MCF 10A (cell line): ENCODE data around the gene CNKSR2. TPM values are rescaled to one million over a fixed set of nuclear protein-coding genes. Genes with fewer than 3 reads are reported as not detected.

Source experiments
- BruUV-seq: library from RNA; stranded (reverse); fragments of 400-500 nt; replicated peaks from 2 replicates; lab custom pipeline; 2021; lab: Mats Ljungman, UMichigan
- CTCF ChIA-PET: fragments of 300-600 bp; sonication (Branson Sonifier 250); formaldehyde crosslinking; extraction: SDS; loops from one replicate; lab custom pipeline; 2021; ENCODE audit warnings: antibody characterized with exemption, inconsistent platforms; lab: Yijun Ruan, JAX
- POLR2A ChIA-PET: fragments of 300-600, 350-650 bp; sonication (Branson Sonifier 250); formaldehyde crosslinking; extraction: SDS; loops from one replicate; lab custom pipeline; 2020; ENCODE audit warnings: antibody characterized with exemption, inconsistent platforms; lab: Yijun Ruan, JAX
- DNase-seq: peaks from one replicate; pipeline ENCODE4 v3.0.0-alpha.2; 2018; ENCODE audit not compliant: unreplicated experiment
- H3K27ac Mint-ChIP-seq: one replicate; pipeline ENCODE4 v1.8.0; 2022; ENCODE audit warnings: mild to moderate bottlenecking, low read depth, mixed read lengths; ENCODE audit not compliant: unreplicated experiment
- H3K27me3 Mint-ChIP-seq: one replicate; pipeline ENCODE4 v1.8.0; 2022; ENCODE audit warnings: mixed read lengths; ENCODE audit not compliant: insufficient read depth, unreplicated experiment
- H3K36me3 Mint-ChIP-seq: one replicate; pipeline ENCODE4 v1.8.0; 2022; ENCODE audit warnings: mild to moderate bottlenecking, moderate library complexity, mixed read lengths; ENCODE audit not compliant: insufficient read depth, unreplicated experiment
- H3K4me1 Mint-ChIP-seq: one replicate; pipeline ENCODE4 v1.8.0; 2022; ENCODE audit warnings: mixed read lengths; ENCODE audit not compliant: insufficient read depth, unreplicated experiment
- H3K4me3 Mint-ChIP-seq: one replicate; pipeline ENCODE4 v1.8.0; 2022; ENCODE audit warnings: mild to moderate bottlenecking, moderate library complexity, mixed read lengths; ENCODE audit not compliant: unreplicated experiment
- H3K9me3 Mint-ChIP-seq: one replicate; pipeline ENCODE4 v1.8.0; 2022; ENCODE audit warnings: mixed read lengths; ENCODE audit not compliant: unreplicated experiment
- intact Hi-C: fragments of 100-400 bp; cut with micrococcal nuclease; formaldehyde crosslinking; loops from 2 replicates; pipeline ENCODE4 v1.14.1; 2022
- total RNA-seq: library from RNA; stranded (reverse); gene quantifications from 2 replicates; pipeline ENCODE4 v1.2.3, GENCODE V29; 2022
- TF ChIP-seq, protein P1 (sequence below): fragments of 200-600 bp; IDR thresholded peaks from one replicate; pipeline ENCODE4 v1.8.0; 2022; ENCODE audit warnings: antibody characterized with exemption, mild to moderate bottlenecking; ENCODE audit not compliant: unreplicated experiment

CNKSR2 gene
- total RNA-seq, 1 experiment from 2014 or later = not detected

- H3K4me1 Mint-ChIP-seq = no peaks in the 10 kb centered on the region
- no peak overlapping the region for H3K4me3 Mint-ChIP-seq
- no peak for DNase-seq
- H3K9me3 Mint-ChIP-seq = no peaks in the 10 kb centered on the region
- no TSS peak for BruUV-seq
- no peak overlapping the region for H3K27ac Mint-ChIP-seq
- H3K36me3 Mint-ChIP-seq = no peaks in the 10 kb centered on the region
- peaks cover 47% of the 10 kb centered on the region for H3K27me3 Mint-ChIP-seq
- POLR2A ChIA-PET = no interaction called here
- CTCF ChIA-PET = no interaction called here
- TF ChIP-seq, protein P1, sequence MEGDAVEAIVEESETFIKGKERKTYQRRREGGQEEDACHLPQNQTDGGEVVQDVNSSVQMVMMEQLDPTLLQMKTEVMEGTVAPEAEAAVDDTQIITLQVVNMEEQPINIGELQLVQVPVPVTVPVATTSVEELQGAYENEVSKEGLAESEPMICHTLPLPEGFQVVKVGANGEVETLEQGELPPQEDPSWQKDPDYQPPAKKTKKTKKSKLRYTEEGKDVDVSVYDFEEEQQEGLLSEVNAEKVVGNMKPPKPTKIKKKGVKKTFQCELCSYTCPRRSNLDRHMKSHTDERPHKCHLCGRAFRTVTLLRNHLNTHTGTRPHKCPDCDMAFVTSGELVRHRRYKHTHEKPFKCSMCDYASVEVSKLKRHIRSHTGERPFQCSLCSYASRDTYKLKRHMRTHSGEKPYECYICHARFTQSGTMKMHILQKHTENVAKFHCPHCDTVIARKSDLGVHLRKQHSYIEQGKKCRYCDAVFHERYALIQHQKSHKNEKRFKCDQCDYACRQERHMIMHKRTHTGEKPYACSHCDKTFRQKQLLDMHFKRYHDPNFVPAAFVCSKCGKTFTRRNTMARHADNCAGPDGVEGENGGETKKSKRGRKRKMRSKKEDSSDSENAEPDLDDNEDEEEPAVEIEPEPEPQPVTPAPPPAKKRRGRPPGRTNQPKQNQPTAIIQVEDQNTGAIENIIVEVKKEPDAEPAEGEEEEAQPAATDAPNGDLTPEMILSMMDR = no peak
- intact Hi-C loops = no loop called here
Observed at GRCh38 chrX:21408307-21408706, 34.1 kb downstream of the CNKSR2 start.

DNA sequence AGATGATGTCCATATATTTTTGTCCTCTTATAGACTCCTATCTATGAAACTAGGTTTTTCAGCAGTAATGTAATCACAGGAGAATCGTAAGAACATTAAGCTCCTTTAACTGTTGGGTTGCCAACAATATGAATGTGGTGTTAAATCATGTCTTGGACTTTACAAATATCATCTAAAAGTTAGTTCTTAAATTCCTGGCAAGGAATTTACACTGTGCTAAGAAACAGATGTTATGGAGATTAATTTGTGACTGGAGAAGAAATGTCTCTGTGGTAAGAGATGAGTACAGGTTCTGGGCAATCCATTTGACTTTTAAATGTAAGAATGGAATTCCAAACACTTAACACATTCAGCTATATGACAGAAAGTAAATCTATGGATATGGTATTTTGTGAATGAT lies 34.6 kb downstream of the CNKSR2 start:
- no peak overlapping the region for H3K27ac Mint-ChIP-seq
- no TSS peak for BruUV-seq
- H3K9me3 Mint-ChIP-seq = no peaks in the 10 kb centered on the region
- no peaks in the 10 kb centered on the region for H3K4me1 Mint-ChIP-seq
- POLR2A ChIA-PET = no interaction called here
- no peak overlapping the region for H3K4me3 Mint-ChIP-seq
- peaks cover 51% of the 10 kb centered on the region for H3K27me3 Mint-ChIP-seq
- CTCF ChIA-PET = no interaction called here
- no peaks in the 10 kb centered on the region for H3K36me3 Mint-ChIP-seq
- intact Hi-C loops = no loop called here
- TF ChIP-seq, protein P1 = no peak
- DNase-seq = no peak

DNA sequence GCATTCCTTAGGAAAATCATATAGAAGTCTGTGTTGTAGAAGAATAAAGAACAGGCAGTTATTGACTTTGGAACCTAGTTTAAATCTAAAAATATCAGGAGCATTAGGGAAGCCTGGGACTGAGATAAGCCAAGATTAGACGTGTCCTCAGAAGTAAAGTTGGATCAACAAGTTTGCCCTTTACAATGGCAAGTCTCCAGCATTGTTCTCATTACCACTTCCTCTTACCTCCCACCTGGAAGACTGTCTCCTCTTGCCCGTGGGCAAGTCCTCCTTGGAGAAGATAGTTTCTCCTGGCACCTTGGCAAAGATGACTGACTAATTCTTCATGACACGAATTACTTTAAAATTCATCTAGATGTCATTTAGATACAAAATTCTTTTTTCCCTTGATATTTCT lies 37.8 kb downstream of the CNKSR2 start:
- H3K4me3 Mint-ChIP-seq = no peak overlapping the region
- TF ChIP-seq, protein P1 = no peak
- H3K27me3 Mint-ChIP-seq = peaks cover 67% of the 10 kb centered on the region
- POLR2A ChIA-PET = no interaction called here
- H3K4me1 Mint-ChIP-seq = no peaks in the 10 kb centered on the region
- BruUV-seq = no TSS peak
- H3K9me3 Mint-ChIP-seq = no peaks in the 10 kb centered on the region
- no peaks in the 10 kb centered on the region for H3K36me3 Mint-ChIP-seq
- CTCF ChIA-PET = no interaction called here
- DNase-seq = peak; percentile 42
- H3K27ac Mint-ChIP-seq = no peak overlapping the region
- intact Hi-C loops = no loop called here

- intact Hi-C loops = no loop called here
- no peaks in the 10 kb centered on the region for H3K4me1 Mint-ChIP-seq
- H3K27ac Mint-ChIP-seq = no peak overlapping the region
- ChIA-PET CTCF (no interaction called here), POLR2A (no interaction called here)
- DNase-seq = no peak
- no peak overlapping the region for H3K4me3 Mint-ChIP-seq
- H3K36me3 Mint-ChIP-seq = no peaks in the 10 kb centered on the region
- TF ChIP-seq, protein P1 = no peak
- no TSS peak for BruUV-seq
- peaks cover 4% of the 10 kb centered on the region for H3K9me3 Mint-ChIP-seq
- H3K27me3 Mint-ChIP-seq = peaks cover 76% of the 10 kb centered on the region
Observed at GRCh38 chrX:21412883-21413282, 38.7 kb downstream of the CNKSR2 start.
